ENCODE results near the gene NFKBIB. TPM values are rescaled to one million over a fixed set of nuclear protein-coding genes. Genes with fewer than 3 reads are reported as not detected.
A peak's percentile ranks its signal among the peaks of the same experiment; 100 is the strongest.

NFKBIB gene
- total and polyA plus RNA-seq, 2 of the 13 experiments (the other 11 are each of a cell fraction or from before 2014, with no cell fraction given) = 8.6 to 14.9 TPM

DNA sequence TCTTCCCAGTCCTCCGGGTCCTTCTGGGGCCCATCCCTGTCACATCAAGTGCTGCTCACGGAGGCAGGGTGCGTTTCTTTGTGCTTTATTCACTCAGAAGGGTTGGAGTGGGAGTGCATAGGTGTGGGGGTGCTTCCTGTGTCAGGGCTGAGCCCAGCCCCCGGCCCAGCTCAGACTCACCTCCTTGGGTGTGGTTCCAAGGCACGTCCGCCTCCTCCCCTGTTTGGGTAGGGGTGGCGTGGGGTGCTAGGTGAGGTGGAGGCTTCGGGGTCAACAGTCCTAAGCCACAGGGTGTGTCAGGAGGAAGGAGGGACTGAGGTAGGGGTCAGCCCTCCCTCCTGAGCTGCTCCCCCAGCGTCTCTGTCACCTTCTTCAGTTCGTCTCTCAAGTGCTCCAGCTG is 9.1 kb downstream of the NFKBIB start:
- ChIA-PET CTCF (ENCODE audit: low intra/inter-chr PET ratio, low total read pairs) (no interaction called here), POLR2A (interaction anchor here (0.5 to 1.6 kb wide), 2 partner anchors 21 to 194 kb away, joined by 3 to 4 read pairs; partner anchors contain the start of genes MRPS12 and SARS2)
- Histone ChIP-seq H2AFZ (ENCODE audit: low read length) (no peak overlapping the region), H3K36me3 (replicated peaks in 1 of 2; ENCODE audit: control insufficient read depth in 1 of 2, insufficient read depth in 2 of 2, low read length in 2 of 2) (peaks cover 4 to 12% of the 10 kb centered on the region in 2 experiments; a peak in 3 of 5 replicates), H3K27ac (ENCODE audit: extremely low read length, insufficient read depth, low read length) (no peak overlapping the region), H3K27me3 (ENCODE audit: control insufficient read depth in 1 of 2, insufficient read depth in 2 of 2, low read length in 2 of 2) (no peaks in the 10 kb centered on the region), H3K4me3 (replicated peaks in 1 of 3; ENCODE audit: insufficient read depth in 1 of 3, low read depth in 2 of 3, low read length in 3 of 3) (no peak overlapping the region), H3K79me2 (ENCODE audit: insufficient read depth, low read length) (no peaks in the 10 kb centered on the region), H3K4me2 (ENCODE audit: low read depth, low read length) (no peak overlapping the region), H3K9ac (ENCODE audit: insufficient read depth, low read depth, low read length) (no peak overlapping the region), H4K20me1 (ENCODE audit: insufficient read depth, low read length) (no peaks in the 10 kb centered on the region), H3K9me3 (ENCODE audit: low read length) (no peaks in the 10 kb centered on the region), H3K4me1 (ENCODE audit: insufficient read depth, low read length) (0 out of 2 replicates have a peak, but pooled peaks cover 10% of the 10 kb centered on the region)
- FAIRE-seq (no peak), DNase-seq (ENCODE audit: low spot score) (no peak), ATAC-seq (no peak)
- BruUV-seq (replicated peaks) = no TSS peak
- TF ChIP-seq SCMH1 (CRISPR knock-in tag; IDR thresholded peaks at IDR 0.05; ENCODE audit: borderline replicate concordance) = no peak
- no peak for TF ChIP-seq MYNN (CRISPR knock-in tag; IDR thresholded peaks at IDR 0.05; ENCODE audit: low read depth)
- no peak for TF ChIP-seq SNRNP70 (IDR thresholded peaks at IDR 0.05; ENCODE audit: low read depth, low read length)
- 0 out of 2 replicates have a peak, but pooled peaks have one; percentile 39 for TF ChIP-seq POLR2AphosphoS2 (IDR thresholded peaks at IDR 0.05; ENCODE audit: low read depth, low read length)
- no peak for TF ChIP-seq ZNF720 (CRISPR knock-in tag; IDR thresholded peaks at IDR 0.05)
- TF ChIP-seq ZNF160 (CRISPR knock-in tag; IDR thresholded peaks at IDR 0.05) = no peak
- in situ Hi-C loops (cut with HindIII; ENCODE audit: extremely low pct_ligation_motif_present, low pct_unique_long_range_greater_than_20kb) = loop anchor here (25.0 kb wide), 1 partner anchor 172 kb away; the partner anchor contains the start of gene CAPN12
- intact Hi-C loops (cut with micrococcal nuclease; ENCODE audit: unreplicated experiment) = no loop called here
- 93% methylated on average over 6 of the region's 10 CpGs for WGBS (ENCODE audit: low lambda C conversion rate)

GRCh38 chr19:38910488-38910887 is 10.7 kb downstream of the NFKBIB start:
- Histone ChIP-seq H2AFZ (ENCODE audit: low read length) (no peak overlapping the region), H3K9me3 (ENCODE audit: low read length) (no peaks in the 10 kb centered on the region), H3K9ac (ENCODE audit: insufficient read depth, low read depth, low read length) (no peak overlapping the region), H3K36me3 (replicated peaks in 1 of 2; ENCODE audit: control insufficient read depth in 1 of 2, insufficient read depth in 2 of 2, low read length in 2 of 2) (peaks cover under 1 to 3% of the 10 kb centered on the region in 2 experiments; a peak in 2 of 5 replicates), H3K27ac (ENCODE audit: extremely low read length, insufficient read depth, low read length) (no peak overlapping the region), H3K4me2 (ENCODE audit: low read depth, low read length) (no peak overlapping the region), H3K4me3 (replicated peaks in 1 of 3; ENCODE audit: insufficient read depth in 1 of 3, low read depth in 2 of 3, low read length in 3 of 3) (no peak overlapping the region), H3K4me1 (ENCODE audit: insufficient read depth, low read length) (no peaks in the 10 kb centered on the region), H3K27me3 (ENCODE audit: control insufficient read depth in 1 of 2, insufficient read depth in 2 of 2, low read length in 2 of 2) (no peaks in the 10 kb centered on the region), H4K20me1 (ENCODE audit: insufficient read depth, low read length) (no peaks in the 10 kb centered on the region), H3K79me2 (ENCODE audit: insufficient read depth, low read length) (no peaks in the 10 kb centered on the region)
- DNase-seq (ENCODE audit: low spot score) (no peak), FAIRE-seq (no peak), ATAC-seq (no peak; the same call in 2 of the 3 replicates)
- WGBS (ENCODE audit: low lambda C conversion rate) = 87% methylated on average over 12 of the region's 12 CpGs
- POLR2A ChIA-PET = no interaction called here
- in situ Hi-C loops (cut with HindIII; ENCODE audit: extremely low pct_ligation_motif_present, low pct_unique_long_range_greater_than_20kb) = loop anchor here (25.0 kb wide), 1 partner anchor 173 kb away; the partner anchor contains the start of gene CAPN12
- BruUV-seq (replicated peaks) = no TSS peak
- intact Hi-C loops (cut with micrococcal nuclease; ENCODE audit: unreplicated experiment) = no loop called here
- CTCF ChIA-PET (ENCODE audit: low intra/inter-chr PET ratio, low total read pairs) = no interaction called here
- TF ChIP-seq ZC3H4 (CRISPR knock-in tag; IDR thresholded peaks at IDR 0.05; ENCODE audit: borderline replicate concordance) = no peak
- TF ChIP-seq KLF13 (CRISPR knock-in tag; IDR thresholded peaks at IDR 0.05) = no peak
- no peak for TF ChIP-seq ATF1 (CRISPR knock-in tag; IDR thresholded peaks at IDR 0.05)
- TF ChIP-seq AFF4 (CRISPR knock-in tag; IDR thresholded peaks at IDR 0.05) = no peak
- TF ChIP-seq ZNF350 (CRISPR knock-in tag; IDR thresholded peaks at IDR 0.05; ENCODE audit: borderline replicate concordance, low read depth) = no peak
- TF ChIP-seq ZNF503 (CRISPR knock-in tag; IDR thresholded peaks at IDR 0.05) = no peak
- no peak for TF ChIP-seq SPEN (CRISPR knock-in tag; IDR thresholded peaks at IDR 0.05; ENCODE audit: low read depth)
- TF ChIP-seq HES4 (CRISPR knock-in tag; IDR thresholded peaks at IDR 0.05; ENCODE audit: borderline replicate concordance) = no peak
